ENCODE measurements around the gene BUB1B.

BUB1B gene

GRCh38 chr15:40264321-40265153 lies 103.7 kb downstream of the BUB1B start:
- Histone ChIP-seq H3K27me3 (ENCODE audit: control insufficient read depth, low read length) (peaks cover 24% of the 10 kb centered on the region), H3K9me2 (replicated peaks; ENCODE audit: control insufficient read depth, low read length) (no peaks in the 10 kb centered on the region), H3K9me3 (ENCODE audit: control insufficient read depth, insufficient read depth, low read length) (no peaks in the 10 kb centered on the region), H4K20me1 (ENCODE audit: control insufficient read depth, insufficient read depth, low read depth, low read length) (no peaks in the 10 kb centered on the region), H3K79me2 (ENCODE audit: control insufficient read depth, low read length) (no peaks in the 10 kb centered on the region), H3K4me2 (ENCODE audit: low read length) (no peak overlapping the region), H3K4me1 (ENCODE audit: control insufficient read depth, low read length) (no peaks in the 10 kb centered on the region), H3K36me3 (ENCODE audit: control insufficient read depth, low read length) (no peaks in the 10 kb centered on the region), H3F3A (ENCODE audit: control insufficient read depth, insufficient read depth) (no peaks in the 10 kb centered on the region), H3K27ac (ENCODE audit: low read depth, low read length) (no peak overlapping the region), H3K4me3 (ENCODE audit: low read length) (no peak overlapping the region)
- TF ChIP-seq, protein P1, sequence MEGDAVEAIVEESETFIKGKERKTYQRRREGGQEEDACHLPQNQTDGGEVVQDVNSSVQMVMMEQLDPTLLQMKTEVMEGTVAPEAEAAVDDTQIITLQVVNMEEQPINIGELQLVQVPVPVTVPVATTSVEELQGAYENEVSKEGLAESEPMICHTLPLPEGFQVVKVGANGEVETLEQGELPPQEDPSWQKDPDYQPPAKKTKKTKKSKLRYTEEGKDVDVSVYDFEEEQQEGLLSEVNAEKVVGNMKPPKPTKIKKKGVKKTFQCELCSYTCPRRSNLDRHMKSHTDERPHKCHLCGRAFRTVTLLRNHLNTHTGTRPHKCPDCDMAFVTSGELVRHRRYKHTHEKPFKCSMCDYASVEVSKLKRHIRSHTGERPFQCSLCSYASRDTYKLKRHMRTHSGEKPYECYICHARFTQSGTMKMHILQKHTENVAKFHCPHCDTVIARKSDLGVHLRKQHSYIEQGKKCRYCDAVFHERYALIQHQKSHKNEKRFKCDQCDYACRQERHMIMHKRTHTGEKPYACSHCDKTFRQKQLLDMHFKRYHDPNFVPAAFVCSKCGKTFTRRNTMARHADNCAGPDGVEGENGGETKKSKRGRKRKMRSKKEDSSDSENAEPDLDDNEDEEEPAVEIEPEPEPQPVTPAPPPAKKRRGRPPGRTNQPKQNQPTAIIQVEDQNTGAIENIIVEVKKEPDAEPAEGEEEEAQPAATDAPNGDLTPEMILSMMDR (IDR thresholded peaks at IDR 0.05; ENCODE audit: low read depth, low read length, poor library complexity, severe bottlenecking): no peak
- no peak for TF ChIP-seq EZH2phosphoT487 (IDR thresholded peaks at IDR 0.05; ENCODE audit: borderline replicate concordance, low read length)

GRCh38 chr15:40265355-40265754 lies 104.5 kb downstream of the BUB1B start:
- no peak overlapping the region for H3K27ac ChIP-seq (ENCODE audit: low read depth, low read length)
- H3K79me2 ChIP-seq (ENCODE audit: control insufficient read depth, low read length): no peaks in the 10 kb centered on the region
- H3K4me1 ChIP-seq (ENCODE audit: control insufficient read depth, low read length): no peaks in the 10 kb centered on the region
- H4K20me1 ChIP-seq (ENCODE audit: control insufficient read depth, insufficient read depth, low read depth, low read length): no peaks in the 10 kb centered on the region
- no peak overlapping the region for H3K4me3 ChIP-seq (ENCODE audit: low read length)
- H3K36me3 ChIP-seq (ENCODE audit: control insufficient read depth, low read length): no peaks in the 10 kb centered on the region
- TF ChIP-seq EZH2phosphoT487 (IDR thresholded peaks at IDR 0.05; ENCODE audit: borderline replicate concordance, low read length): no peak
- TF ChIP-seq, protein P1 (IDR thresholded peaks at IDR 0.05; ENCODE audit: low read depth, low read length, poor library complexity, severe bottlenecking): no peak
- peaks cover 23% of the 10 kb centered on the region for H3K27me3 ChIP-seq (ENCODE audit: control insufficient read depth, low read length)
- no peak overlapping the region for H3K4me2 ChIP-seq (ENCODE audit: low read length)
- H3K9me3 ChIP-seq (ENCODE audit: control insufficient read depth, insufficient read depth, low read length): no peaks in the 10 kb centered on the region
- H3K9me2 ChIP-seq (replicated peaks; ENCODE audit: control insufficient read depth, low read length): no peaks in the 10 kb centered on the region
- no peaks in the 10 kb centered on the region for H3F3A ChIP-seq (ENCODE audit: control insufficient read depth, insufficient read depth)

GRCh38 chr15:40265875-40266274 lies 105.0 kb downstream of the BUB1B start:
- Histone ChIP-seq H3K27ac (ENCODE audit: low read depth, low read length) (no peak overlapping the region), H3F3A (ENCODE audit: control insufficient read depth, insufficient read depth) (no peaks in the 10 kb centered on the region), H3K4me2 (ENCODE audit: low read length) (no peak overlapping the region), H3K9me3 (ENCODE audit: control insufficient read depth, insufficient read depth, low read length) (no peaks in the 10 kb centered on the region), H3K27me3 (ENCODE audit: control insufficient read depth, low read length) (peaks cover 26% of the 10 kb centered on the region), H3K9me2 (replicated peaks; ENCODE audit: control insufficient read depth, low read length) (no peaks in the 10 kb centered on the region), H3K79me2 (ENCODE audit: control insufficient read depth, low read length) (no peaks in the 10 kb centered on the region), H4K20me1 (ENCODE audit: control insufficient read depth, insufficient read depth, low read depth, low read length) (no peaks in the 10 kb centered on the region), H3K4me1 (ENCODE audit: control insufficient read depth, low read length) (no peaks in the 10 kb centered on the region), H3K36me3 (ENCODE audit: control insufficient read depth, low read length) (no peaks in the 10 kb centered on the region), H3K4me3 (ENCODE audit: low read length) (no peak overlapping the region)
- TF ChIP-seq, protein P1 (IDR thresholded peaks at IDR 0.05; ENCODE audit: low read depth, low read length, poor library complexity, severe bottlenecking): no peak
- no peak for TF ChIP-seq EZH2phosphoT487 (IDR thresholded peaks at IDR 0.05; ENCODE audit: borderline replicate concordance, low read length)

All from DOHH2 (cell line).